Islet of Langerhans (tissue), 1 donor: ENCODE data around the gene CTXN1.
"Not testable (repeated sequence)": the region's sequence is repeated elsewhere in the genome, so short reads cannot be mapped to it uniquely, and the experiment has no call there.

Source experiments
- FAIRE-seq: peaks from one replicate; lab custom pipeline; 2011; peaks lifted over from hg19 to GRCh38; lab: Jason Lieb, UNC

CTXN1 gene

DNA sequence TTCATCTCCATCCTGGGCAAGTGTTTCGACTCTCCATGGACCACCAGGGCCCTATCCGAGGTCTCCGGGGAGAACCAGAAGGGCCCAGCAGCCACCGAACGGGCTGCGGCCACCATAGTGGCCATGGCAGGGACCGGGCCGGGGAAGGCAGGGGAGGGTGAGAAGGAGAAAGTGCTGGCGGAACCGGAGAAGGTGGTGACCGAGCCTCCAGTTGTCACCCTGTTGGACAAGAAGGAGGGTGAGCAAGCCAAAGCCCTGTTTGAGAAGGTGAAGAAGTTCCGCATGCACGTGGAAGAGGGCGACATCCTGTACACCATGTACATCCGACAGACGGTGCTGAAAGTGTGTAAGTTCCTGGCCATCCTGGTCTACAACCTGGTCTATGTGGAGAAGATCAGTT lies 27.0 kb downstream of the CTXN1 start:
- FAIRE-seq, result no peak

DNA sequence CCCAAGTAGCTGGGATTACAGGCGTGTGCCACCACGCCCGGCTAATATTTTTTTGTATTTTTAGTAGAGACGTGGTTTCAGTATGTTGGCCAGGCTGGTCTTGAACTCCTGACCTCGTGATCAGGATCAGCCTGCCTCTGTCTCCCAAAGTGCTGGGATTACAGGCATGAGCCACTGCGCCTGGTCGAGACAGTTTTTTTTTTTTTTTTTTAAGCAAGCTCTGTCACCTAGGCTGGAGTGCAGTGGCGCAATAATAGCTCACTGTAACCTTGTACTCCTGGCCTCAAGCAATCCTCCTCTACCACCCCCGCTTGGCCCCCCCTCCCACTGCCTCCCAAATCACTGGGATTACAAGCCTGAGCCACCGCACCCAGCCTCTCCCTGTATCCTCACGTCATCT lies 28.6 kb downstream of the CTXN1 start:
- FAIRE-seq, result no peak

- no peak for FAIRE-seq
These were observed 30.4 kb downstream of the CTXN1 start for GRCh38 chr19:7895565-7895964.

DNA sequence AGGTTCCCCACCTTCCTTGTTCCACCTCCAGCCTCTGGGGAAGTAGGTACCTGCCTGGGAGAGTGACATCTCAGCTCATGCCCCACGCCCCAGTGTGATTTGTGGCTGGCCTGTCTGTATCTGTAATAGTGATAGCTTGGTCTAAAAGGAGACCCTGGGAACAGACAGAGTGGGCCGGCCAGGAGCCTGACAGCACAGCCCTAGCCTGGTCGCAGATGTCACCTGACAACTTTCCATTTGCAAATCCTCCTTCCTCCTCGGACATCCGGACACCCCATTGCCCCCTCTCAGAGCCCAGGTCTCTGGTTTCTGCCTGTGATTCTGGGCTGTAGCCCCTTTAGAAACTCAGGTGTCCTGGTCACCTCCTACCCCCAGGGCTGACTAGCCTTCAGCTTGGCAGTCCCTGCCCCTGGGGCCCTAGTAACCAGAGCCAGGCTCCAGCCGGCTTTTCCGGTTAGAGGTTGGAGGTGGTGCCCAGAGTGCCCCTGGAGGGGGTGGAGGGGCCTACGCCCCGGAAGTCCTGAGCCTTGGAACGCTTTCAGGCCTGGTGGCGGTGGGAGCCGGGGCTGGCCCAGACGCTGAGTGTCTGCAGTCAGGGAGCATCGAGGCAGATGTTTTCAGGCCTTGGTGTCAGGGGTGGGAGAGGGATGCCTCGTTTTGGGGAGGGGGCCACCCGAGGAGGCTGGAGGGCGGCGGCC lies 31.2 kb downstream of the CTXN1 start:
- FAIRE-seq, result no peak

- FAIRE-seq, result not testable (repeated sequence)
These were observed 32.4 kb downstream of the CTXN1 start for GRCh38 chr19:7893362-7894101.

DNA sequence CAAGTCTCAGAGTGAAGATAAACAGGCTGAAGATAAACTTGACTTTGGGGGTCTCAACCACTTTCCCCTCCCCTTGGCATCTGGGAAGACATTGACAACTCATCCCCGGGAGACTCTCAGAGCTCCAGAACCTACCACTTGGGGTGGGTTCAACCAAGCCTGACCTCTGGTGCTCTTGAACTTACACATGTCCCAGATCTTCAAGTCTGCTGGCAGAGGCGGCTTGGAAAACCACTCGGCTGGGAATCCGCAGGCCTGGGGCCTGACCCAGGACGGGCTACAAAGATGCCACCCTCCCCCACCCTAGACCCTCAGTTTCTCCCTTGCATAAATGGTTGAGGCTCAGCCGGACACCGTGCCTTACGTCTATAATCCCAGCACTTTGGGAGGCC lies 37.1 kb downstream of the CTXN1 start:
- FAIRE-seq, result no peak

GRCh38 chr19:7888145-7888825 lies 37.6 kb downstream of the CTXN1 start, which contains the start of gene LRRC8E:
Gene LRRC8E, plus strand, starts transcription at chr19:7888510. Its CDS starts 7,094 bp downstream, at chr19:7895604.
- FAIRE-seq, result no peak

- no peak for FAIRE-seq
These were observed 38.4 kb downstream of the CTXN1 start for GRCh38 chr19:7887408-7888144.

GRCh38 chr19:7885818-7886217 lies 40.1 kb downstream of the CTXN1 start:
- no peak for FAIRE-seq

DNA sequence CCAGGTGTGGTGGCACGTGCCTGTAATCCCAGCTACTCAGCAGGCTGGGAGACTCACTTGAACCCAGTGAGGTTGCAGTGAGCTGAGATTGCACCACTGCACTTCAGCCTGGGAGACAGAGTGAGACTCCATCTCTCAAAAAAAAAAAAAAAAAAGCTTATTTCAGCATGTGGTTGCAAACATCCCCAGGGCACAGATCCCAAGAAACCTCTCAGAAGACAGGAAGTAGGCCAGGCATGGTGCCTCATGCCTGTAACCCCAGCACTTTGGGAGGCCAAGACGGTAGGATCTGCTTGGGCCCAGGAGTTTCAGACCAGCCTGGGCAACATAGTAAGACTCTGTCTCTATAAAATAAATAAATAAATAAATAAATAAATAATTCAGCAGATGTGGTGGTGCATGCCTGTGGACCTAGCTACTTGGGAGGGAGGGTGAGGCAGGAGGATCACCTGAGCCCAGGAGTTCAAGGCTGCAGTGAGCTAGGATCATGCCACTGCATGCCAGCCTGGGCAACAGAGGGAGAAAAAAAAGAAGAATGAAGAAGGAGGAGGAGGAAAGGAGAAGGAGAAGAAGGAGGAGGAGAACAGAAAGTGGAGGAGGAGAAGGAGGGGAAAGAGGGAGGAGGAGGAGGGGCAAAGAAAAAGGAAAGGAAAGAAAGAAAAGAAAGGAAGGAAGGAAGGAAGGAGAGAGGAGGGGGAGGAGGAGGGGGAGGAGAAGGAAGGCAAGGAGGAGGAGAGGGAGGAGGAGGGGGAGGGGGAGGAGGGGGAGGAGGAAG lies 42.0 kb downstream of the CTXN1 start:
- FAIRE-seq, result no peak

GRCh38 chr19:7883105-7883504 lies 42.8 kb downstream of the CTXN1 start:
- no peak for FAIRE-seq

GRCh38 chr19:7881910-7882309 lies 44.0 kb downstream of the CTXN1 start:
- FAIRE-seq, result no peak

DNA sequence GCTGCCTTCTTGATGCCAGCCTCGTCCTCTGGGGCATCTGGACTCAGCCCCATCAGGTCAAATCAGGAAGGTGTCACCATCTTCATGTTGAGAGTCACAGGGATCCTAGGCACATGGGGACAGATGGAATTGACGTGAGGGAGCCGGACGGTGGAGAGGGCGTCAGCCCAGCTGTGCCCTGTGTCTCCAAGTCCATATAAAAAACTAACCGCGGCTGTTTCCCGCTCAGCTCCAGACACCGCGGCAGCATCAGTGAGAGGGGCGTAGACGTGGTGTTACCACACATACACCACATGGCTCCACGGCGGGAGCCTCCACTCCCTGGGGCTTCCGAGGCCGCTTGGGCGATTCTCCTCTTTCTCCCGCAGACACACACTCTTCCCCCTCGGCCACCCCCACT lies 46.1 kb downstream of the CTXN1 start:
- no peak for FAIRE-seq

- no peak for FAIRE-seq
These were observed 46.7 kb downstream of the CTXN1 start for GRCh38 chr19:7879111-7879807.

GRCh38 chr19:7877249-7877836 lies 48.6 kb downstream of the CTXN1 start:
- no peak for FAIRE-seq

- FAIRE-seq, result no peak
These were observed 51.0 kb downstream of the CTXN1 start for GRCh38 chr19:7874897-7875273.
